Caki2 (cell line): ENCODE data around the gene PRIMA1. TPM values are rescaled to one million over a fixed set of nuclear protein-coding genes. Genes with fewer than 3 reads are reported as not detected.

Source experiments
- DNase-seq: peaks from one replicate; pipeline ENCODE4 v3.0.0-alpha.2; 2015; ENCODE audit warnings: low read depth
- in situ Hi-C: cut with HindIII; loops from 2 replicates; pipeline ENCODE4 v1.10.0; 2016; ENCODE audit warnings: low sequenced_read_pairs, low pct_unique_long_range_greater_than_20kb, mixed read lengths
- total RNA-seq: library from RNA; depleted of rRNA; stranded (reverse); fragments of >200 nt; shearing (Covaris generic); gene quantifications from 2 replicates; pipeline ENCODE4 v1.2.3, GENCODE V29; 2014; ENCODE audit warnings: low replicate concordance

PRIMA1 gene
- total RNA-seq, 1 experiment from 2014 or later: not detected

GRCh38 chr14:93723001-93723400 is 65.3 kb downstream of the PRIMA1 start:
- in situ Hi-C loops: no loop called here

GRCh38 chr14:93720981-93721483 is 67.3 kb downstream of the PRIMA1 start:
- no peak for DNase-seq
- in situ Hi-C loops: no loop called here

More at GRCh38 chr14:93723001-93723400, 65.3 kb downstream of the PRIMA1 start:
- DNase-seq: no peak

GRCh38 chr14:93720076-93720815 is 68.0 kb downstream of the PRIMA1 start:
- DNase-seq: no peak
- in situ Hi-C loops: no loop called here

- in situ Hi-C loops: no loop called here
- no peak for DNase-seq
Measured at GRCh38 chr14:93719256-93719655, 69.0 kb downstream of the PRIMA1 start.

GRCh38 chr14:93717668-93718320 is 70.5 kb downstream of the PRIMA1 start:
- in situ Hi-C loops: no loop called here
- no peak for DNase-seq

GRCh38 chr14:93716746-93717667 is 71.3 kb downstream of the PRIMA1 start:
- in situ Hi-C loops: no loop called here

GRCh38 chr14:93716002-93716745 is 72.1 kb downstream of the PRIMA1 start:
- DNase-seq: no peak
- in situ Hi-C loops: no loop called here

More at GRCh38 chr14:93716746-93717667, 71.3 kb downstream of the PRIMA1 start:
- no peak for DNase-seq

GRCh38 chr14:93715279-93715927 is 72.9 kb downstream of the PRIMA1 start:
- no peak for DNase-seq
- in situ Hi-C loops: no loop called here

GRCh38 chr14:93714605-93715004 is 73.7 kb downstream of the PRIMA1 start:
- in situ Hi-C loops: no loop called here
- DNase-seq: no peak

GRCh38 chr14:93713726-93714405 is 74.4 kb downstream of the PRIMA1 start:
- in situ Hi-C loops: no loop called here
- no peak for DNase-seq

GRCh38 chr14:93712838-93713724 is 75.2 kb downstream of the PRIMA1 start:
- DNase-seq: no peak
- in situ Hi-C loops: no loop called here

- no peak for DNase-seq
- in situ Hi-C loops: no loop called here
Measured at GRCh38 chr14:93712079-93712837, 76.0 kb downstream of the PRIMA1 start.

- in situ Hi-C loops: no loop called here
Measured at GRCh38 chr14:93709249-93709648, 79.0 kb downstream of the PRIMA1 start.

GRCh38 chr14:93708800-93709199 is 79.5 kb downstream of the PRIMA1 start:
- in situ Hi-C loops: no loop called here
- DNase-seq: no peak

More at GRCh38 chr14:93709249-93709648, 79.0 kb downstream of the PRIMA1 start:
- DNase-seq: no peak

GRCh38 chr14:93708311-93708734 is 80.0 kb downstream of the PRIMA1 start:
- in situ Hi-C loops: no loop called here
- no peak for DNase-seq
